Fibroblast of lung (primary cell): ENCODE measurements around the gene FAM13C.

Source experiments
- CTCF ChIP-seq, 2 donors: IDR thresholded peaks in 1 of 2; conservative IDR thresholded peaks in 1 of 2; 1 replicate in 1 of 2; 2 replicates in 1 of 2; pipeline ENCODE4 v1.5.1; 2011 to 2012; ENCODE audit warnings: low read length in 2 of 2, control low read depth in 1 of 2, inconsistent platforms in 1 of 2, low read depth in 1 of 2, mild to moderate bottlenecking in 1 of 2
- EZH2 ChIP-seq: IDR thresholded peaks from 2 replicates; pipeline ENCODE4 v1.5.1; 2012; ENCODE audit warnings: low read length, control low read depth, mild to moderate bottlenecking; ENCODE audit errors: missing control alignments

GRCh38 chr10:59214160-59214559, 148.2 kb downstream of the FAM13C start:
- TF ChIP-seq CTCF (conservative IDR thresholded peaks at IDR 0.05 in 1 of 2, IDR thresholded peaks at IDR 0.05 in 1 of 2; ENCODE audit: low read depth in 1 of 2, low read length in 2 of 2) (no peak), EZH2 (no peak)
